ENCODE data around the gene PCED1A. TPM values are rescaled to one million over a fixed set of nuclear protein-coding genes. Genes with fewer than 3 reads are reported as not detected.

PCED1A gene
- total RNA-seq, 2 donors from 2014 or later, result 40.2 to 46.5 TPM

DNA sequence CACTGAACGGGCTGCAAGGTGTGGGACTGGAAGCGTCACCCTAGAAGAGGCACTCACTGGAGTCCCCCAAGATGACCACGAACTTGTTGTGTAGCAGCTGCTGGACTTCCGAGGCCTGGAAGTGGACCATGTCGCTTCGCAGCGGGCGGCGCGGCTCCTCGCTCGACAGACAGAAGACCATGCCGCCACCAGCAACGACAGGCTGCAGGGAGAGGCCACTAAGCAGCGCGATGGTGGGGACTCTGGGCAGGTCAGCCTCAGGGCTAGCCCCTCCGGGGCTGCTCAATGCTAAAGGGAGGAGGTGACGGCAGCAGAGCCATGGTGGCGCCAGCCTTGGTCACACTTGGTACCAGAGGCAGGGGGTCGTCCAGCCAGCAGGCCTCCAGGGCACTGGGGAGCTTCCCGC is 720 bp downstream of the PCED1A start:
- Histone ChIP-seq H3K9ac (ENCODE audit: extremely low read depth, low read length, poor library complexity, severe bottlenecking) (no peak overlapping the region), H3K9me3 (ENCODE audit: control insufficient read depth, low read length) (no peaks in the 10 kb centered on the region), H3K4me1 (ENCODE audit: control insufficient read depth, insufficient read depth, low read length) (no peaks in the 10 kb centered on the region), H3K36me3 (ENCODE audit: control insufficient read depth, insufficient read depth, low read length) (peaks cover 5% of the 10 kb centered on the region), H3K27ac (ENCODE audit: low read depth, low read length) (no peak overlapping the region), H3K27me3 (ENCODE audit: control insufficient read depth, insufficient read depth, low read length, poor library complexity, severe bottlenecking) (no peaks in the 10 kb centered on the region), H3K4me3 (ENCODE audit: low read length) (peak overlapping the region; percentile 89)
- TF ChIP-seq, protein P1, sequence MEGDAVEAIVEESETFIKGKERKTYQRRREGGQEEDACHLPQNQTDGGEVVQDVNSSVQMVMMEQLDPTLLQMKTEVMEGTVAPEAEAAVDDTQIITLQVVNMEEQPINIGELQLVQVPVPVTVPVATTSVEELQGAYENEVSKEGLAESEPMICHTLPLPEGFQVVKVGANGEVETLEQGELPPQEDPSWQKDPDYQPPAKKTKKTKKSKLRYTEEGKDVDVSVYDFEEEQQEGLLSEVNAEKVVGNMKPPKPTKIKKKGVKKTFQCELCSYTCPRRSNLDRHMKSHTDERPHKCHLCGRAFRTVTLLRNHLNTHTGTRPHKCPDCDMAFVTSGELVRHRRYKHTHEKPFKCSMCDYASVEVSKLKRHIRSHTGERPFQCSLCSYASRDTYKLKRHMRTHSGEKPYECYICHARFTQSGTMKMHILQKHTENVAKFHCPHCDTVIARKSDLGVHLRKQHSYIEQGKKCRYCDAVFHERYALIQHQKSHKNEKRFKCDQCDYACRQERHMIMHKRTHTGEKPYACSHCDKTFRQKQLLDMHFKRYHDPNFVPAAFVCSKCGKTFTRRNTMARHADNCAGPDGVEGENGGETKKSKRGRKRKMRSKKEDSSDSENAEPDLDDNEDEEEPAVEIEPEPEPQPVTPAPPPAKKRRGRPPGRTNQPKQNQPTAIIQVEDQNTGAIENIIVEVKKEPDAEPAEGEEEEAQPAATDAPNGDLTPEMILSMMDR (conservative IDR thresholded peaks at IDR 0.05), result no peak
- Mint-ChIP-seq H3K4me3 (peak overlapping the region; percentile 76), H3K36me3 (ENCODE audit: low read depth) (peaks cover 37% of the 10 kb centered on the region), H3K27me3 (ENCODE audit: insufficient read depth) (peaks cover 12% of the 10 kb centered on the region), H3K27ac (no peak overlapping the region), H3K9me3 (no peaks in the 10 kb centered on the region), H3K4me1 (no peaks in the 10 kb centered on the region)
- 94% methylated on average over 15 to 21 of the region's 21 CpGs for WGBS, 2 experiments (ENCODE audit: insufficient coverage in 1 of 2, insufficient read length in 1 of 2)
- no peak for DNase-seq

DNA sequence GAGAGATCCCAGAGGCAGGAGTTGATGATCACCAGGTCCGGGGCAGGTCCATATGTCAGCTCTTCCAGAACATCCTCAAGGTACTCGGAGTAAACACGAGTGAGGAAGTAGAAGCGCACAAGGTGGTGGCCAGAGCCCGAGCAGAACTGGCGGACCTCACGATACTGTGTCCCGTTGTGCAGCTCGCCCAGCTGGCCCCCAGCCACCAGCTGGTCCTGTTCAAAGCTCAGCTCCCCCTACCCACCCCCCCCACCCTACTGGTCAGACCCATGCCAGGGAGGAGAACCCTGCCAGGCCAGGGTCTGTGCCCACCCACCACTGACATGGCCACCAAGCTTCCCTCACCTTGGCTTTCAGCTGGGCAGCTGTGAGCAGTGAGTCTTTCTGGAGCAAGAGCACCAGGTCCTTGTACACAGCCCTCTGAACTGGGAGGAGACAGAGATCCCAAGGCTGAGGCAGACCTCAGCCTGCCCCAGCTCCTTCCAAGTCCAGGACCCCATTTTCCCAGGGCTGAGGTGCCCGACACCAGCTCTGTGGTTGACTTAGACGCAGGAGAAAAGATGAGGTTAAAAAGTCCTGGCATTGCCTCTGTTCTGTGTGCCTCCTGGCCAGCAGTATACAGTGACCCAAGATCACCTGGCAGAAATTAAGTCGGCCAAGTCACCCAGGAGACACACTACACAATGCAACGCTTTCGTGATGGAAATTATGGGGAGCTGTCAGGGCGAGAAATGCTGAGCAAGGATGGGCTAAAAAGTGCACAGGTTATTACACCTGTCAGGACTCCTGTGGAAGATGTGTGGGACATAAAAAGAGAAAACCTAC is 1.4 kb downstream of the PCED1A start:
- 95 to 97% methylated on average over 6 to 15 of the region's 15 CpGs for WGBS, 2 experiments (ENCODE audit: insufficient coverage in 1 of 2, insufficient read length in 1 of 2)
- Histone ChIP-seq H3K27ac (ENCODE audit: low read depth, low read length) (no peak overlapping the region), H3K9me3 (ENCODE audit: control insufficient read depth, low read length) (no peaks in the 10 kb centered on the region), H3K9ac (ENCODE audit: extremely low read depth, low read length, poor library complexity, severe bottlenecking) (no peak overlapping the region), H3K36me3 (ENCODE audit: control insufficient read depth, insufficient read depth, low read length) (peaks cover 5% of the 10 kb centered on the region), H3K4me3 (ENCODE audit: low read length) (peak overlapping the region; percentile 89), H3K27me3 (ENCODE audit: control insufficient read depth, insufficient read depth, low read length, poor library complexity, severe bottlenecking) (no peaks in the 10 kb centered on the region), H3K4me1 (ENCODE audit: control insufficient read depth, insufficient read depth, low read length) (no peaks in the 10 kb centered on the region)
- TF ChIP-seq, protein P1 (conservative IDR thresholded peaks at IDR 0.05), result no peak
- peaks cover 41% of the 10 kb centered on the region for H3K36me3 Mint-ChIP-seq (ENCODE audit: low read depth)
- peaks cover 12% of the 10 kb centered on the region for H3K27me3 Mint-ChIP-seq (ENCODE audit: insufficient read depth)
- H3K9me3 Mint-ChIP-seq, result no peaks in the 10 kb centered on the region
- H3K4me3 Mint-ChIP-seq, result peak overlapping the region; percentile 76
- H3K27ac Mint-ChIP-seq, result no peak overlapping the region
- H3K4me1 Mint-ChIP-seq, result no peaks in the 10 kb centered on the region
- no peak for DNase-seq

DNA sequence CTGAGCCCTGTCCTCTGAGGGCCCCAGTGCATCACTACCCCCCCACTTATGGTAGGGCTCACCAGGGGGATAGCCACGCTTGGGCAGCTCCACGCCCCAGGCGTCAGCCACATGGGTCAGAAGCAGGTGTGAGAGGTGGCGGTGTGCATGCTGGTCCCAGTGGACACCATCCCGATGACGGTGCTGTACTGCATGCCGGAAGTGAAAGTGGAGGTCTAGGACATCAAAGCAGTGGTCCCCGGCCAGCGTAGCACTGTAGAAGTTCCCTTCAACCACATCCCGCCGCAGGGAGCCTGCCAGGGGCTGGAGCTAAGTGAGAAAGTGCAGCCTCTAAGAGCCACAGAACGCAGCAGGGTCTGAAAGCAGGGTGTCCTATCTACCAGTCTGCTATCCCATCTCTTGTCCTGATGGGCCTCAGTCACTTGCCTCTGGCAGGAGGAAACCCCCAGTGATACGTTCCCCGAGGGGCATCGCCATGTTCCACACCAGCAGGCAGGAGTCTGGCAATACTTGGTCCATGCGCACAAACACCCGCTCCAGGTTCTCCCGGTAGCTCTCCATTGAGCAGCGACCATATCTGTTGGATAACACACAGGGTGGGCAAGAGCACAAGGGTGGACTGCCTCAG is 2.2 kb downstream of the PCED1A start:
- Mint-ChIP-seq H3K9me3 (no peaks in the 10 kb centered on the region), H3K27ac (no peak overlapping the region), H3K4me3 (no peak overlapping the region), H3K4me1 (no peaks in the 10 kb centered on the region), H3K27me3 (ENCODE audit: insufficient read depth) (peaks cover 12% of the 10 kb centered on the region), H3K36me3 (ENCODE audit: low read depth) (peaks cover 40% of the 10 kb centered on the region)
- Histone ChIP-seq H3K4me1 (ENCODE audit: control insufficient read depth, insufficient read depth, low read length) (no peaks in the 10 kb centered on the region), H3K9me3 (ENCODE audit: control insufficient read depth, low read length) (no peaks in the 10 kb centered on the region), H3K27me3 (ENCODE audit: control insufficient read depth, insufficient read depth, low read length, poor library complexity, severe bottlenecking) (no peaks in the 10 kb centered on the region), H3K36me3 (ENCODE audit: control insufficient read depth, insufficient read depth, low read length) (peaks cover 5% of the 10 kb centered on the region), H3K9ac (ENCODE audit: extremely low read depth, low read length, poor library complexity, severe bottlenecking) (no peak overlapping the region), H3K27ac (ENCODE audit: low read depth, low read length) (no peak overlapping the region), H3K4me3 (ENCODE audit: low read length) (no peak overlapping the region)
- 94 to 98% methylated on average over 17 to 19 of the region's 19 CpGs for WGBS, 2 experiments (ENCODE audit: insufficient coverage in 1 of 2, insufficient read length in 1 of 2)
- DNase-seq, result no peak
- TF ChIP-seq, protein P1 (conservative IDR thresholded peaks at IDR 0.05), result no peak

Data from endodermal cell (in vitro differentiated cells).